ENCODE measurements around the gene VKORC1L1.
A peak's percentile ranks its signal among the peaks of the same experiment; 100 is the strongest.
"Not testable (repeated sequence)": the region's sequence is repeated elsewhere in the genome, so short reads cannot be mapped to it uniquely, and the experiment has no call there.

Gene VKORC1L1

GRCh38 chr7:65980478-65981250, 107.8 kb downstream of the VKORC1L1 start:
- DNase-seq = no peak

- DNase-seq = peak; percentile 90
Measured at GRCh38 chr7:65981965-65982792, 109.3 kb downstream of the VKORC1L1 start, which contains the start of gene GUSB. GUSB (minus strand) TSS chr7:65982213; CDS start chr7:65982183, 30 bp downstream.

- DNase-seq = no peak
Measured at GRCh38 chr7:65983965-65984658, 111.2 kb downstream of the VKORC1L1 start.

DNA sequence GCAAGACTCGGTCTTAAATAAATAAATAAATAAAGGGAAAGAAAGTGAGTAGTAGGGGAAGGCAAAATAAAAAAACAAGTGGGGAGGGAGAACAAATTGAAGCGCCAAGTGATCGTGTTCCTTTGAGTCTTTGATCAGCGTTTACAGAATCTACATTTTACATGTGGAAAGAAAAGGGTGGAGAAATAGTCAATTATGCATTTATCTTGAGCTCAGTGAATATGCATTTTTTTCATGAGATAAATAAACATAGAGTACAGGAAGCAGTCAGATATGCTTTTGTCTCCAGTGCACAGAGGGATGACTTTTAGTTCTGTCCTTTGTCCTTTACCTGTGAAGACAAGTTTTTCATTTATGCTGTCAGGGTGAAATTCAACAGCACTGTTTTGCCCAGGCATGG, 115.2 kb downstream of the VKORC1L1 start:
- no peak for DNase-seq

GRCh38 chr7:65988503-65988902, 115.6 kb downstream of the VKORC1L1 start:
- DNase-seq = not testable (repeated sequence)

DNA sequence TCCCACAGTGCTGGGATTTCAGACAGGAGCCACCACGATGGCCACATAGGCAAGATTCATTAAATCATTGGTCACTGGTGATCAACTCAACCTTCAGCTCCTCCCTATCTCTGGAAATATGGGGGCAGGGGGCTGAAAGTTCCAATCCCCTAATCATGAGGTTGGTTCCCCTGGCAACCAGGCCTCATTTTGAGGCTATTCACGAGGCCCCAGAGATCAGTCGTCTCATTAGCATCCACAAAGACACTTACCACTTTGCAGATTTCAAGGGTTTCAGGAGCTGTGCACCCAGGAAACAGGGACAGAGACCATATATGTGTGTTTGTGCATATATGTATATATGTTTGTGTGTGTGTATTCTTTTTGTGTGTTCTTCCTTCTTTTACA, 116.8 kb downstream of the VKORC1L1 start:
- no peak for DNase-seq

GRCh38 chr7:65991829-65992228, 119.0 kb downstream of the VKORC1L1 start:
- not testable (repeated sequence) for DNase-seq

DNA sequence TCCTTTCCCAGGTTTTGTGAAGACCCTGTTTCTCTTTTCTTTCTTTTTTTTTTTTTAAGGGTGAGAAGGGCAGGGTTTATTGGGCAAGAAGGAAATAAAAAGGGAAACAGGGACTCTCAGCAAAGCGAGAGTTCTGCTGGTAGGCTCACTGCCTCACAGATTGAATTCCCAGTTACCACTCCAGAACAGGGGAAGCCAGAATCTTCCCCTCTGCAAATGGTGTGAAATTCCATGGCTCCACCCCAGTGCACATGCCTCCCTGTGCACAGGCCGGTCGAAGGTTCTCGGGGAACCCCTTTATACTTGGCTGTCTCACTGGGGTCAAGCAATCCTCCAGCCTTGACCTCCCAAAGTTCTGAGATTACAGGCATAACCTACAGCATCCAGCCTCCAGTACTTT, 119.7 kb downstream of the VKORC1L1 start:
- no peak for DNase-seq

- not testable (repeated sequence) for DNase-seq
Measured at GRCh38 chr7:65994984-65995383, 122.1 kb downstream of the VKORC1L1 start.

DNA sequence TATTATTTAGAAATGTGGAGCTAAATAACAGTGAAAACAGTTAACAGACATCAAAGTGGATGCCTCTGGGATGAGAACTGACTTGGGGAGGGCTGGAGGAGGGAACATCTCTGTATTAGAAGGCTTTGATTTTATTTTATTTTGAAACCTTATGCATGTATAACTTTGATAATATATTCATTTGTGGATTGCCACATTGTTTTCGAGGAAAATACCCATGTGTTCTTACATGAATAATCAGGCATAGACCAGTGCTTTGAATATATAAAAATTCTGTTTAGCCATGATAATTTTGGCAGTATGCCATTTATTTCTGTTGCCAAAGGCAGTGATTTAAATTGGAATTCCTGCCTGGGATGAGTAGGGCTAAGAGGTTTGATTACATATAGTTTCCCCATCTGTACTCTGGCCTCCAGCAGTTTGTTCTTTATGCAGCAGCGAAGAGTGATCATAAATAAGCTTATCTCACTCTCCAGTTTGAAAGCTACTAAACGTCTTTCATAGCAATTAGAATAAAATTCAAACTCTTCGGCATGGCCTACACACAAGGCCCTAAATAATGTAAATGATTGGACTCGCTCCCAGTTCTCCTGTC, 128.0 kb downstream of the VKORC1L1 start:
- DNase-seq = not testable (repeated sequence)

DNA sequence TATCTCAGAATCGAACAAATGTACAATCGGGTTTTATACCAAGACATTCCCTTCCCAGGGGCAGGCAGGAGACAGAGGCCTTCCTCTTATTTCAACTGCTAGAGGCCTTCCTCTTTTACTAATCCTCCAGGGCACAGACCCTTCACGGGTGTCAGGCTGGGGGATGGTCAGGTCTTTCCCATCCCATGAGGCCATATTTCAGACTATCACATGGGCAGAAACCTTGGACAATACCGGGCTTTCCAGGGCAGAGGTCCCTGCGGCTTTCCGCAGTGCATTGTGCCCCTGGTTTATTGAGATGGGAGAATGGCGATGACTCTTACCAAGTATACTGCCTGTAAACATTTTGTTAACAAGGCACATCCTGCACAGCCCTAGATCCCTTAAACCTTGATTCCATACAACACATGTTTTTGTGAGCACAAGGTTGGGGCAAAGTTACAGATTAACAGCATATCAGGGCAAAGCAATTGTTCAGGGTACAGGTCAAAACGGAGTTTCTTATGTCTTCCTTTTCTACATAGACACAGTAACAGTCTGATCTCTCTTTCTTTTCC, 132.3 kb downstream of the VKORC1L1 start:
- DNase-seq = not testable (repeated sequence)

- no peak for DNase-seq
Measured at GRCh38 chr7:66007232-66007631, 134.4 kb downstream of the VKORC1L1 start.
